Fibroblast of pulmonary artery (primary cell): ENCODE data around the gene KIF26B.

Source experiments
- DNase-seq: peaks from one replicate; pipeline ENCODE4 v3.0.0-alpha.2; 2010; ENCODE audit warnings: low read depth
- H3K4me3 ChIP-seq: replicated peaks from 2 replicates; pipeline ENCODE4 v1.5.1; 2011; ENCODE audit warnings: low read depth, mild to moderate bottlenecking, control low read depth, low read length, moderate library complexity
- TF ChIP-seq, protein P1 (sequence below): IDR thresholded peaks from 2 replicates; pipeline ENCODE4 v1.5.1; 2011; ENCODE audit warnings: mild to moderate bottlenecking, control low read depth, low read length, inconsistent platforms; ENCODE audit errors: missing control alignments

Gene KIF26B

DNA sequence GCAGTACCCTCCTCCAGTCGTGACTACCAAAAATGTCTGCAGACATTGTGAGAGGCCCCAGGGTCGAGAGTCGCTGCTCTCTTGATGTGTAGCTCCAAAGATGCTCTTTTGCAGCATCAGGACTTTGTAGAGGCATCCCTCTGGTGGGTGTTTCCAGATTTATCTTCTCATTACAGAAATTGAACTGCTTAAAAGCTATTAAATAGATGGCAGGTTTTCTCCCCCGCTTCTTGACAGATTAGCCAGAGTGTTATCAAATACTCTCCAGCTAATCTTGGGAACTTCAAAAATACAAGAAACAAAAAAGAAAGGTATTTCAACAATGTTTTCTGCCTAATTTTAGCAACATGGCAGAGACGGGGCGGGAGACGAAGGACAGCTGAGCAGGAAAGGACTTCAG is 265.2 kb downstream of the KIF26B start:
- no peak for DNase-seq
- H3K4me3 ChIP-seq, result no peak overlapping the region
- TF ChIP-seq, protein P1, sequence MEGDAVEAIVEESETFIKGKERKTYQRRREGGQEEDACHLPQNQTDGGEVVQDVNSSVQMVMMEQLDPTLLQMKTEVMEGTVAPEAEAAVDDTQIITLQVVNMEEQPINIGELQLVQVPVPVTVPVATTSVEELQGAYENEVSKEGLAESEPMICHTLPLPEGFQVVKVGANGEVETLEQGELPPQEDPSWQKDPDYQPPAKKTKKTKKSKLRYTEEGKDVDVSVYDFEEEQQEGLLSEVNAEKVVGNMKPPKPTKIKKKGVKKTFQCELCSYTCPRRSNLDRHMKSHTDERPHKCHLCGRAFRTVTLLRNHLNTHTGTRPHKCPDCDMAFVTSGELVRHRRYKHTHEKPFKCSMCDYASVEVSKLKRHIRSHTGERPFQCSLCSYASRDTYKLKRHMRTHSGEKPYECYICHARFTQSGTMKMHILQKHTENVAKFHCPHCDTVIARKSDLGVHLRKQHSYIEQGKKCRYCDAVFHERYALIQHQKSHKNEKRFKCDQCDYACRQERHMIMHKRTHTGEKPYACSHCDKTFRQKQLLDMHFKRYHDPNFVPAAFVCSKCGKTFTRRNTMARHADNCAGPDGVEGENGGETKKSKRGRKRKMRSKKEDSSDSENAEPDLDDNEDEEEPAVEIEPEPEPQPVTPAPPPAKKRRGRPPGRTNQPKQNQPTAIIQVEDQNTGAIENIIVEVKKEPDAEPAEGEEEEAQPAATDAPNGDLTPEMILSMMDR, result no peak

DNA sequence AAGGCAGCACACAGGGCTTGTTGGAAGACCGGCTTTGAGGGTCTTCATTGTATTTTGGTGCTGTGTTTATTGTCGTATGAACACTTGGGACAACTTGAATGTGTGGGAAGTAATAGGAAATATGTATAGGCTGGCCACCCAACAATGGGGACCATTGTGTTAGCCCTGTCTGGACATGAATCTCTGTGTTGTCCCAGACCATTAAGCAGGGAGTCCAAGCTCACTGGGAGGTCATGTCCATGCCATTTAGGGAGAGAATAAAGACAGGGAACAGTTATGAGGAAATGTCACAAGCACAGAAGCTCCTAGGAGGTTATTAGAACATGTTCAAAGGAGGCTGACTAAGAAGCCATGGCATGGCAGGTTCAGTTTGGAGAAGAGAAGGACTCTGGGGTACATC is 266.1 kb downstream of the KIF26B start:
- TF ChIP-seq, protein P1, result no peak
- no peak for DNase-seq
- H3K4me3 ChIP-seq, result no peak overlapping the region

DNA sequence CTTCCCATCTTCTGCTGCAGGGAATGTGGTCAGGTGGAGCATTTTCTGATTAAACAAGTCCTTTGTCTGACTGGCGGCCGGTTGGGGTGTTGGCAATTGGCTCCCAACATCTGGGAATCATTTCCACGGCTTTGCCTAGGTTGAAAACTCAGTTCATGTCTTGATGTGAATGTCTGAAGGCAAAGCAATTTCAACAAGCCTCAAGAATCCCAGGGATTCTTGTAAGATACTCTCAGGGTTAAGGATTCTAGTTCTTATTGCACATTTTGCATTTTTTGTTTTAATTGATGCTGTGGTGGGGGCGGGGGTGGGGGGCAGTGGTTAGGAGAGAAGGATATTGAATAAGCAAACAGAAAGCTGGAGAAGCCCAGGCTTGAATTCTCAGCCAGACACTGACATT is 273.9 kb downstream of the KIF26B start:
- DNase-seq, result no peak
- H3K4me3 ChIP-seq, result no peak overlapping the region
- TF ChIP-seq, protein P1, result no peak

DNA sequence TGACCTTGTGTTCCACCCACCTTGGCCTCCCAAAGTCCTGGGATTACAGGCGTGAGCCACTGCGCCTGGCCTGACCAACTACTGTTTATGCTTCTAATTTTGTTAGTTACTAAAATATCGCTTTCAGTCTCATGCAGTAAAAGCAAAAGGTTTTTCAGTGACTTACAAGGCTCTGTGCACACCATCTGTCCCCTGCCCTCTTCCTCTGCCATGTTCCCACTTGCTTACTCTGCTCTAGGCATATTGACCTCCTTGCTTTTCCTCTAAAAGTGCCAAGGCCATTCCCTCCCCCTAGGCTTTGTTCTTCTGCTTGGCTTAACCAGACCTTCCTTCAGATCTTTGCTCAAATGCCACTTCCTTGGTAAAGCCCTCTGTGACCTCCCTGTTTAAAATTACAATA is 276.9 kb downstream of the KIF26B start:
- no peak for DNase-seq
- TF ChIP-seq, protein P1, result no peak
- H3K4me3 ChIP-seq, result no peak overlapping the region

DNA sequence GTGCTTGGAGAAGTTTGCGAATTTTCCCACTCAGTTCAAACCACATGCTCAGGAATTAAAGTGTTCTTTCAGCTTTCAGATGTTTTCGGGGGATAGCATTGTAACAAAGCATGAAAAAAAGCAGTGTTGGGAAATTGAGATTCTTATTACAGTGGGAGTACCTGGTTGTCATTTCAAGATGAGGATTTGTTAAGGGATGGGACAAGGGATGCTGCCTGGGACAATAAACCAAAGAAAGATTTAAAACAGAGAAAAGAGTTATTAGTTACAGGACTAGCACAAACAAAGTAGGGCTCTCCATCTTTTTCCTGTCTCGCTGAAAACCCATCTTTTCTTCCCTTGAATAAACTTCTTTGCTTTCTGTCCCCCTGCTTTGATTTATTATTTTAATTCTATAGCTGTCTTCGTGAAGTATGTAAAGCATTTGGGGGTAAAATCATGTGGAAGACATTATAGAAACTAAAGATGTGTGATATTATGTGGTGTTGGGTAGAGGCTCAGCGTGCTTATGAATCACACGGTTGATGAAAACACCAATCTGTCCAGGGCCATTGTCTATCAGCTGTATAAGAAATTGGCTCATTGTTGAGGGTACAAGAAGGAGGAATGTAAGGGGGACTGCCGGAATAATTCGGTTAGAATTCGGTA is 277.6 kb downstream of the KIF26B start:
- no peak overlapping the region for H3K4me3 ChIP-seq
- TF ChIP-seq, protein P1, result no peak
- no peak for DNase-seq

DNA sequence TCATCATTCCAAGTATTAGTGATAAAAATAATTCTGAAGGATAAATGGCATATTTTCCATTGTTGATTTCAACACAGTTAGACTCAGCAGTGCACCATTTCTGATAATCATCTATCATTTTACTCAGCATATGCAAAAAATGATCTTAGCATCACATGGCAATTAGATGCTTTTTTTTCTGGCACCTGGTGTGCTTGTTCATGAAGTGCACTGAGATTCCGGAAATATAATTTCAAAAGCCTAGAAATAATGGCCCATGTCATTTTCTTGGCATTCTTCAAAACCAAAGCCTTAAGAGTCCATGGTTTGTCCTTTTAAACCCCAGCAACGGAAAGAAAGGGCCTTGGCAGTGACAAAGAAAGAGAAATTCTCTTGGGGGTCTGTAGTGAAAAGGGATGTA is 278.8 kb downstream of the KIF26B start:
- TF ChIP-seq, protein P1, result no peak
- no peak for DNase-seq
- no peak overlapping the region for H3K4me3 ChIP-seq

DNA sequence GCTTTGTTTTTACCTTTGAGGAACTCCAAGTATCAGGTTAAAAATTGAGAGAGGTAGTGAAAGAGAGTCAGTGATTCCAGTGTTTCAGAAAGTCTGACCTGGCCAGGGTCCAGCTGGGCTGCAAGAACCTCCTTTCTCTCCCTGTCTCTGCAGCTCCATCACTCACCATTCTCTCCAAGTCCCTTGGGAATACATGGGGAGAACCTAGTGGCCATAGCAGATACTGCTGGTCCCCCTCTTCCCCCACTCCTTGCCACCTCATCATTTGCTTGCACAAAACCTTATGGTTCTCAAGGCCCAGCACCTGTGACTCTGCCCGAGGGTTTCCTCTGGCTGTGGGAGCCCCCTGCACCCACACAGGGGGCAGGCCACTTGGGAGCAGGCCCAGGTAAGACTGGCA is 279.5 kb downstream of the KIF26B start:
- TF ChIP-seq, protein P1, result no peak
- DNase-seq, result no peak
- no peak overlapping the region for H3K4me3 ChIP-seq
